WTC11 (cell line): ENCODE data around the gene HRH1. TPM values are rescaled to one million over a fixed set of nuclear protein-coding genes. Genes with fewer than 3 reads are reported as not detected.
"Not testable (repeated sequence)": the region's sequence is repeated elsewhere in the genome, so short reads cannot be mapped to it uniquely, and the experiment has no call there.

Experiments
- ATAC-seq: fragments of 200-7000 bp; cut with Tn5 transposase; 2 replicates; pipeline ENCODE4 v1.10.0; 2021; ENCODE audit warnings: mild to moderate bottlenecking, moderate library complexity
- CTCF ChIA-PET: fragments of 300-600 bp; sonication (Branson Sonifier 250); formaldehyde crosslinking; loops from one replicate; lab custom pipeline; 2021; ENCODE audit warnings: antibody characterized with exemption; lab: Charles Lee
- POLR2A ChIA-PET: fragments of 350-600 bp; sonication (Branson Sonifier 250); formaldehyde crosslinking; loops from one replicate; lab custom pipeline; 2021; ENCODE audit warnings: antibody characterized with exemption; lab: Charles Lee
- DNase-seq: peaks from one replicate; pipeline ENCODE4 v3.0.0; 2021; ENCODE audit warnings: low spot score
- H3K27ac Mint-ChIP-seq: 2 replicates; pipeline ENCODE4 v1.8.0; 2021; ENCODE audit warnings: mixed read lengths
- H3K27me3 Mint-ChIP-seq: 2 replicates; pipeline ENCODE4 v1.8.0; 2021; ENCODE audit warnings: low read depth, mild to moderate bottlenecking, moderate library complexity, mixed read lengths
- H3K36me3 Mint-ChIP-seq: 2 replicates; pipeline ENCODE4 v1.8.0; 2021; ENCODE audit warnings: mixed read lengths
- H3K4me1 Mint-ChIP-seq: 2 replicates; pipeline ENCODE4 v1.8.0; 2022; ENCODE audit warnings: mixed read lengths
- H3K4me3 Mint-ChIP-seq: 2 replicates; pipeline ENCODE4 v1.8.0; 2021; ENCODE audit warnings: mild to moderate bottlenecking, moderate library complexity, mixed read lengths
- H3K9me3 Mint-ChIP-seq: 2 replicates; pipeline ENCODE4 v1.8.0; 2021; ENCODE audit warnings: mixed read lengths
- CREB1 ChIP-seq: sonication (generic); formaldehyde crosslinking; IDR thresholded peaks from 2 replicates; pipeline ENCODE4 v1.8.0; 2023; ENCODE audit warnings: mild to moderate bottlenecking, missing genetic modification reagents
- ERG ChIP-seq: fragments of 250-450 bp; sonication (Bioruptor Pico); IDR thresholded peaks from 2 replicates; pipeline ENCODE4 v1.8.0; 2021; ENCODE audit warnings: mild to moderate bottlenecking
- FOXK1 ChIP-seq: sonication (generic); formaldehyde crosslinking; IDR thresholded peaks from 2 replicates; pipeline ENCODE4 v1.8.0; 2022; ENCODE audit warnings: mild to moderate bottlenecking, moderate library complexity, missing genetic modification reagents
- FOXP4 ChIP-seq: sonication (generic); formaldehyde crosslinking; IDR thresholded peaks from 2 replicates; pipeline ENCODE4 v1.8.0; 2022; ENCODE audit warnings: mild to moderate bottlenecking, missing genetic modification reagents
- JUN ChIP-seq: sonication (generic); formaldehyde crosslinking; IDR thresholded peaks from 2 replicates; pipeline ENCODE4 v1.8.0; 2023; ENCODE audit warnings: mild to moderate bottlenecking, missing genetic modification reagents
- NR2C2 ChIP-seq: sonication (generic); formaldehyde crosslinking; IDR thresholded peaks from 2 replicates; pipeline ENCODE4 v1.8.0; 2022; ENCODE audit warnings: mild to moderate bottlenecking, missing genetic modification reagents
- OVOL2 ChIP-seq: fragments of 250-450 bp; sonication (Bioruptor Pico); IDR thresholded peaks from 2 replicates; pipeline ENCODE4 v1.9.0; 2021; ENCODE audit warnings: mild to moderate bottlenecking, borderline replicate concordance
- SP1 ChIP-seq: sonication (generic); formaldehyde crosslinking; conservative IDR thresholded peaks from 2 replicates; pipeline ENCODE4 v1.8.1; 2022; ENCODE audit warnings: missing genetic modification reagents
- TEAD4 ChIP-seq: sonication (generic); formaldehyde crosslinking; IDR thresholded peaks from 2 replicates; pipeline ENCODE4 v1.8.0; 2022; ENCODE audit warnings: mild to moderate bottlenecking, missing genetic modification reagents
- USF2 ChIP-seq: sonication (generic); formaldehyde crosslinking; IDR thresholded peaks from 2 replicates; pipeline ENCODE4 v1.8.1; 2023; ENCODE audit warnings: mild to moderate bottlenecking, missing genetic modification reagents, moderate library complexity
- ZNF396 ChIP-seq: fragments of 250-450 bp; sonication (Bioruptor Pico); IDR thresholded peaks from 2 replicates; pipeline ENCODE4 v1.8.0; 2021; ENCODE audit warnings: mild to moderate bottlenecking, moderate library complexity, borderline replicate concordance
- ZNF416 ChIP-seq: fragments of 250-450 bp; sonication (Bioruptor Pico); IDR thresholded peaks from 2 replicates; pipeline ENCODE4 v1.9.0; 2021; ENCODE audit warnings: mild to moderate bottlenecking, inconsistent platforms
- total RNA-seq: library from RNA; stranded (reverse); gene quantifications from 3 replicates; pipeline ENCODE4 v1.2.3, GENCODE V29; 2021
- TF ChIP-seq, protein P1 (sequence below): sonication (generic); formaldehyde crosslinking; conservative IDR thresholded peaks from 2 replicates; pipeline ENCODE4 v1.8.1; 2023; ENCODE audit warnings: mild to moderate bottlenecking, low read depth, missing genetic modification reagents, moderate library complexity
- TF ChIP-seq, protein P2 (sequence below): sonication (generic); formaldehyde crosslinking; IDR thresholded peaks from 2 replicates; pipeline ENCODE4 v1.8.1; 2022; ENCODE audit warnings: low read depth, missing genetic modification reagents, borderline replicate concordance

Gene HRH1
- total RNA-seq, 1 experiment from 2014 or later, result not detected

DNA sequence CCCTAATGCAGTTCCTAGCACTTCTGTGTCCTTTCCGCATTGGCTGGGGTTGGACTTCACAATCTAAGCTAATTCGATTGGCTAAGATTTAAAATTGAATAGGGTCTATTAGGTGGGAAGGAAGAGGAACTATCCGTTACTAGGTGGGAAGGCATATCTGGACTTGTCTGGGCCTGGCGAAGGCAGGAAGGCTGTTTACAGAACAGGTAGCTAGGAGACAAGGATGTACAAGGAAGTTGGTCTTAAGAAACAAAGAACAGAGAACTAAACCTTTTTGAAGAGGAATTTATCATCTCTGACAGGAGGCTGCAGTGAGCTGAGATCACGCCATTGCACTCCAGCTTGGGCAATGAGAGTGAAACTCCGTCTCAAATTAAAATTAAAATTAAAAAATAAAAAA lies 100.6 kb downstream of the HRH1 start (continued):
- TF ChIP-seq JUN (CRISPR knock-in tag) (no peak), NR2C2 (CRISPR knock-in tag) (no peak)

DNA sequence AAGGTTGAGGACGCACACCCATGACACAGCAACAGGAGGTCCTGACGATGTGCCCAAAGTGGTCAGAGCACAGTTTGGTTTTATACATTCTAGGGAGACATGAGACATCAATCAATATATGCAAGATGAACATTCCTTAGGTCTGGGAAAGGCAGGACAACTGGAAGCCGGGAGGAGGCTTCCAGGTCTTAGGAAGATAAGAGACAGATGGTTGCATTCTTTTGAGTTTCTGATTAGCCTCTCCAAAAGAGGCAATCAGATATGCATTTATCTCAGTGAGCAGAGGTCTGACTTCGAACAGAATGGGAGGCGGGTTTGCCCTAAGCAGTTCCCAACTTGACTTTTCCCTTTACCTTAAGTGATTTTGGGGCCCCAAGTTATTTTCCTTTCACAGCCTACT lies 101.2 kb downstream of the HRH1 start:
- H3K27me3 Mint-ChIP-seq, result peaks cover 11% of the 10 kb centered on the region
- POLR2A ChIA-PET, H3K27ac Mint-ChIP-seq, ATAC-seq, H3K9me3 Mint-ChIP-seq, H3K4me3 Mint-ChIP-seq, H3K4me1 Mint-ChIP-seq, DNase-seq, H3K36me3 Mint-ChIP-seq: not testable (repeated sequence)
- CTCF ChIA-PET, result interaction anchor here (1.2 kb wide), 1 partner anchor 80 kb away, joined by 3 read pairs; no protein-coding TSS in a partner anchor

DNA sequence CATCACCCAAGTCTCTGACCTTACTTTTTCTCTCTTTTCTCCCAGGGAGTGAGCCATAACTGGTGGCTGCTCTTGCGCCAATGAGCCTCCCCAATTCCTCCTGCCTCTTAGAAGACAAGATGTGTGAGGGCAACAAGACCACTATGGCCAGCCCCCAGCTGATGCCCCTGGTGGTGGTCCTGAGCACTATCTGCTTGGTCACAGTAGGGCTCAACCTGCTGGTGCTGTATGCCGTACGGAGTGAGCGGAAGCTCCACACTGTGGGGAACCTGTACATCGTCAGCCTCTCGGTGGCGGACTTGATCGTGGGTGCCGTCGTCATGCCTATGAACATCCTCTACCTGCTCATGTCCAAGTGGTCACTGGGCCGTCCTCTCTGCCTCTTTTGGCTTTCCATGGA lies 104.7 kb downstream of the HRH1 start:
- DNase-seq (no peak), ATAC-seq (peak; percentile 62)
- Mint-ChIP-seq H3K9me3 (peaks cover 7% of the 10 kb centered on the region; the same call in 1 of the 2 replicates), H3K27me3 (peaks cover 7% of the 10 kb centered on the region), H3K27ac (no peak overlapping the region), H3K4me3 (no peak overlapping the region), H3K36me3 (no peaks in the 10 kb centered on the region), H3K4me1 (no peaks in the 10 kb centered on the region)
- TF ChIP-seq ZNF396, result no peak
- TF ChIP-seq TEAD4 (CRISPR knock-in tag), result no peak
- no peak for TF ChIP-seq FOXP4 (CRISPR knock-in tag)
- TF ChIP-seq, protein P1, sequence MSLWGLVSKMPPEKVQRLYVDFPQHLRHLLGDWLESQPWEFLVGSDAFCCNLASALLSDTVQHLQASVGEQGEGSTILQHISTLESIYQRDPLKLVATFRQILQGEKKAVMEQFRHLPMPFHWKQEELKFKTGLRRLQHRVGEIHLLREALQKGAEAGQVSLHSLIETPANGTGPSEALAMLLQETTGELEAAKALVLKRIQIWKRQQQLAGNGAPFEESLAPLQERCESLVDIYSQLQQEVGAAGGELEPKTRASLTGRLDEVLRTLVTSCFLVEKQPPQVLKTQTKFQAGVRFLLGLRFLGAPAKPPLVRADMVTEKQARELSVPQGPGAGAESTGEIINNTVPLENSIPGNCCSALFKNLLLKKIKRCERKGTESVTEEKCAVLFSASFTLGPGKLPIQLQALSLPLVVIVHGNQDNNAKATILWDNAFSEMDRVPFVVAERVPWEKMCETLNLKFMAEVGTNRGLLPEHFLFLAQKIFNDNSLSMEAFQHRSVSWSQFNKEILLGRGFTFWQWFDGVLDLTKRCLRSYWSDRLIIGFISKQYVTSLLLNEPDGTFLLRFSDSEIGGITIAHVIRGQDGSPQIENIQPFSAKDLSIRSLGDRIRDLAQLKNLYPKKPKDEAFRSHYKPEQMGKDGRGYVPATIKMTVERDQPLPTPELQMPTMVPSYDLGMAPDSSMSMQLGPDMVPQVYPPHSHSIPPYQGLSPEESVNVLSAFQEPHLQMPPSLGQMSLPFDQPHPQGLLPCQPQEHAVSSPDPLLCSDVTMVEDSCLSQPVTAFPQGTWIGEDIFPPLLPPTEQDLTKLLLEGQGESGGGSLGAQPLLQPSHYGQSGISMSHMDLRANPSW, result no peak
- no peak for TF ChIP-seq FOXK1 (CRISPR knock-in tag)
- no peak for TF ChIP-seq ERG (CRISPR knock-in tag)
- TF ChIP-seq NR2C2 (CRISPR knock-in tag), result no peak
- TF ChIP-seq SP1 (CRISPR knock-in tag), result no peak
- TF ChIP-seq ZNF416, result no peak
- TF ChIP-seq CREB1, result no peak
- no peak for TF ChIP-seq USF2 (CRISPR knock-in tag)
- TF ChIP-seq, protein P2, sequence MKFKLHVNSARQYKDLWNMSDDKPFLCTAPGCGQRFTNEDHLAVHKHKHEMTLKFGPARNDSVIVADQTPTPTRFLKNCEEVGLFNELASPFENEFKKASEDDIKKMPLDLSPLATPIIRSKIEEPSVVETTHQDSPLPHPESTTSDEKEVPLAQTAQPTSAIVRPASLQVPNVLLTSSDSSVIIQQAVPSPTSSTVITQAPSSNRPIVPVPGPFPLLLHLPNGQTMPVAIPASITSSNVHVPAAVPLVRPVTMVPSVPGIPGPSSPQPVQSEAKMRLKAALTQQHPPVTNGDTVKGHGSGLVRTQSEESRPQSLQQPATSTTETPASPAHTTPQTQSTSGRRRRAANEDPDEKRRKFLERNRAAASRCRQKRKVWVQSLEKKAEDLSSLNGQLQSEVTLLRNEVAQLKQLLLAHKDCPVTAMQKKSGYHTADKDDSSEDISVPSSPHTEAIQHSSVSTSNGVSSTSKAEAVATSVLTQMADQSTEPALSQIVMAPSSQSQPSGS (CRISPR knock-in tag), result no peak
- TF ChIP-seq OVOL2 (CRISPR knock-in tag), result no peak
- POLR2A ChIA-PET, result no interaction called here
- CTCF ChIA-PET, result interaction anchor here (1.1 kb wide), 1 partner anchor 76 kb away, joined by 4 read pairs; no protein-coding TSS in a partner anchor
